SK-N-MC (cell line): Measurements from ENCODE around the gene KCNT1.

Experiments
- DNase-seq: peaks from one replicate; pipeline ENCODE4 v3.0.0-alpha.2; 2011; ENCODE audit warnings: low read depth, low spot score
- H3K27ac ChIP-seq: fragments of 200-600 bp; sonication (generic); 2 replicates; pipeline ENCODE4 v1.5.1; 2016; ENCODE audit warnings: mixed run types
- H3K36me3 ChIP-seq: fragments of 200-600 bp; sonication (generic); 2 replicates; pipeline ENCODE4 v1.6.1; 2017; ENCODE audit warnings: antibody characterized with exemption, low read length, mixed read lengths; ENCODE audit not compliant: insufficient read depth
- H3K4me3 ChIP-seq: fragments of 200-600 bp; sonication (generic); 2 replicates; pipeline ENCODE4 v1.5.1; 2016
- H3K9ac ChIP-seq: fragments of 200-600 bp; sonication (generic); 2 replicates; pipeline ENCODE4 v1.8.0; 2017; ENCODE audit warnings: mixed run types, mixed read lengths; ENCODE audit not compliant: insufficient read length
- H3K9me3 ChIP-seq: fragments of 200-600 bp; sonication (generic); 2 replicates; pipeline ENCODE4 v1.6.1; 2017; ENCODE audit warnings: low read depth, mild to moderate bottlenecking, antibody characterized with exemption, low read length, moderate library complexity, mixed read lengths
- EZH2 ChIP-seq: fragments of 200-600 bp; sonication (generic); IDR thresholded peaks from one replicate; pipeline ENCODE4 v1.6.1; 2017; ENCODE audit warnings: antibody characterized with exemption
- FOXP2 ChIP-seq: optimal IDR thresholded peaks from 2 replicates; pipeline ENCODE3; 2011; ENCODE audit warnings: mild to moderate bottlenecking, moderate library complexity; ENCODE audit not compliant: insufficient read depth; ENCODE audit errors: extremely low read length, control extremely low read depth
- POLR2AphosphoS5 ChIP-seq: IDR thresholded peaks from 2 replicates; pipeline ENCODE4 v1.6.1; 2012; ENCODE audit warnings: mild to moderate bottlenecking, low read depth, low read length, borderline replicate concordance

The KCNT1 gene

DNA sequence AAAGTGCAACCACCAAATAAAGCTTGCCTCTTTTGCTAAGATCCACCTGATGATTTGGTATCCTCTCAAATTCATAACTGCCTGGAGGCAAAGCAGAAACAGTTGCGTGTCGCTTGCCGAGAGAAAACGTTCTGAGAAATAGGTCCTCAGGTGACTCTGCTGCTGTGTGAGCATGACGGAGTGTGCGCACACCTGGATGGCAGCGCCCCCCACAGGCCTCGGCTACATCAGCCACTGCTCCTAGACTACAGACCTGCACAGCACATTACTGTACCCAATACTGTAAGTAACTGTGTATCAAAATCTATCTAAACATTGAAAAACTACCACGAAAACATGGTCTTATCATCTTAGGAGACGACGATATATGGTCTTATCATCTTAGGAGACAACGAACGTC is 117.9 kb downstream of the KCNT1 start:
- Histone ChIP-seq H3K9ac (no peak overlapping the region), H3K9me3 (no peaks in the 10 kb centered on the region), H3K4me3 (no peak overlapping the region), H3K27ac (no peak overlapping the region), H3K36me3 (peaks cover 74% of the 10 kb centered on the region)
- DNase-seq = no peak
- no peak for TF ChIP-seq EZH2
- no peak for TF ChIP-seq POLR2AphosphoS5
- TF ChIP-seq FOXP2 = no peak

DNA sequence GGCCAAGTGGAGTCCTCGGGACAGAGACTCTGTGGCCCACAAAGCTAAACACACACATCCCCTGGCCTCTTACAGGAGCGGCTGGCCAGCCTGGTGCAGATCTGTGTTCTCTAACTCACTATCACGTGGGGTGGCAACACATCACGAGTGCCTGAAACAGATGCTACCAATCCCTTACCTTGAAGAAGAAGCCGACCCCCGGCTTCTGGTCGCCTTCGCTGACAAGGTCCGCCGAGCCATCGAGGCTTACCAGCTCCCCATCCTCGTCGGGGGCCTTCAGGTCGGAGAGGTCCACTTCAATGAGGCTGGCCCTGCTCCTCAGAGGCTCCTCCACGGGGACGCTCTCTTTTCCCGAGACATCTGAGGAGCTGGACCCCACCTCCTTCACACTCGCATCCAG is 118.7 kb downstream of the KCNT1 start:
- no peak overlapping the region for H3K9ac ChIP-seq
- H3K27ac ChIP-seq = no peak overlapping the region
- no peak overlapping the region for H3K4me3 ChIP-seq
- DNase-seq = no peak
- peaks cover 68% of the 10 kb centered on the region for H3K36me3 ChIP-seq
- TF ChIP-seq POLR2AphosphoS5 (no peak), FOXP2 (no peak), EZH2 (no peak)
- H3K9me3 ChIP-seq = no peaks in the 10 kb centered on the region

DNA sequence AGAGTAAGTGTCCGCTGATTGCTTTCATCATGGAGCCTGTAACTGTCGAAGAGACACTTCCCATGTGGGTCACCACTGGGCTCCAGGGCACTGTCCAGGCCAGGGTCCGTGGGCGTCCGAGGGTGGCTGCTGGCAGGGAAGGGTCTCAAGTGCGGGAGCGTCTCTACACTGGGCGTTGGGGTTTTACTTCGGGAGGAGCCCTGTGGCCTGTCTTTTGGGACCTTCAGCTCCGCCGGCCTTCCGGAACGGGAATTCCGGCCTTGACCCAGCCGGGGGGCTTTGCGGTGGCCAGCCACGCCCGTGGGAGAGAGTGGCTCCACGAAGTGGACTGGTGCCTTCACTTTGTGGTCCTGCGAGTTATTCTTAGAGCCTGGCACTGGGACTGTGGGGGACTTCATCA is 119.1 kb downstream of the KCNT1 start:
- Histone ChIP-seq H3K9me3 (no peaks in the 10 kb centered on the region), H3K4me3 (no peak overlapping the region), H3K9ac (no peak overlapping the region), H3K27ac (no peak overlapping the region), H3K36me3 (peaks cover 64% of the 10 kb centered on the region)
- no peak for DNase-seq
- no peak for TF ChIP-seq FOXP2
- TF ChIP-seq POLR2AphosphoS5 = no peak
- TF ChIP-seq EZH2 = no peak

DNA sequence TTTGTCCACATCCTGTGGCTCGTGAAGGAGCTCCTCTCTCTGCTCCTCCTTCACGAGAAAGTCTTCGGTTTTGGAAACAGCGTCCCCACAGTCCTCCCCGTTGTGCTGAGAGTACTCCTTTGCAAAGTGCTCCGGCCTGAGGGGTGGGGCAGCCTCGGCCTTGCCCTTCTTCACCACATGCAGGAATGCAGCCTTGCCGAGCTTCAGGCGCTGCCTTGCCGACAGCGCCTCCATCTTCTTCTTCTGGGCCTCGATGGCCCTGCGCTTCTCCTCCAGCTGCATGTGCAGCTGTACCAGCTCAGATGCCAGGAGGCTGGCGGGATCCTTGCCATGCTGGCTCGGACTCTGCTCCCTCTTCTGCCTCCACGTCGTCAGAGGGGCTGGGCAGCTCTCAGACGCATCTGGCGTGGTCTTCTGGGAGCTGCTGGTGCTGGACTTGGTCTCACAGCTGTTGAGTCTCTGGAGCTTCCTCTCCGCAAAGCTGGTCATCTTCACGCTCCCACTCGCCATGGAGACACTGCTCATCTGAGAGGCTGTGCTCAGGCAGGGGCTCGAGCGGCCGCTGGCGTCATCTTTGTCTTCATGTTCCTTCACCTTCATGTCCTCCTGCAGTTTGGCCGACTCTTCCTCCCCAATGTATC is 119.9 kb downstream of the KCNT1 start:
- TF ChIP-seq POLR2AphosphoS5 = no peak
- no peak for TF ChIP-seq FOXP2
- TF ChIP-seq EZH2 = no peak
- Histone ChIP-seq H3K36me3 (peaks cover 59% of the 10 kb centered on the region), H3K9ac (no peak overlapping the region), H3K27ac (no peak overlapping the region), H3K9me3 (no peaks in the 10 kb centered on the region), H3K4me3 (no peak overlapping the region)
- DNase-seq = no peak

DNA sequence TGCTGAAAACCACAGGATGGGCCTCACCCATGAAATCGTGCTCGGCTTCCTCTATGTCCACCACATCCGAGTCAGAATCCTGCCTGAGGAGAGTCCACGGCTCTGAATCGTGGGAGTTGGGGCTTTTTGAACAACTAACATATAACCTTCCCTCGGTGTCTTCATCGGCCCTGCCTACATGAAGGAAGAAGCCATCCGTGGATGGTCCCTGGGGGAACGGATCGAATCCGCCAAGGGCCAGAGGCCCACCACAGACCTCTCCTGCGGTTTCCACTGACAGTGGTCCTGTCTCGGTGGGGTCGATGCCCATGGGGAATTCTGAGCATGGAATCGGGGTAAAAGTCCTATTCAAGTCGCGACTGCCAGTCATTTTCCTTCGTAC is 120.4 kb downstream of the KCNT1 start:
- peaks cover 55% of the 10 kb centered on the region for H3K36me3 ChIP-seq
- no peak for DNase-seq
- TF ChIP-seq FOXP2 (no peak), POLR2AphosphoS5 (no peak), EZH2 (no peak)
- no peak overlapping the region for H3K27ac ChIP-seq
- H3K4me3 ChIP-seq = no peak overlapping the region
- H3K9me3 ChIP-seq = no peaks in the 10 kb centered on the region
- H3K9ac ChIP-seq = no peak overlapping the region

DNA sequence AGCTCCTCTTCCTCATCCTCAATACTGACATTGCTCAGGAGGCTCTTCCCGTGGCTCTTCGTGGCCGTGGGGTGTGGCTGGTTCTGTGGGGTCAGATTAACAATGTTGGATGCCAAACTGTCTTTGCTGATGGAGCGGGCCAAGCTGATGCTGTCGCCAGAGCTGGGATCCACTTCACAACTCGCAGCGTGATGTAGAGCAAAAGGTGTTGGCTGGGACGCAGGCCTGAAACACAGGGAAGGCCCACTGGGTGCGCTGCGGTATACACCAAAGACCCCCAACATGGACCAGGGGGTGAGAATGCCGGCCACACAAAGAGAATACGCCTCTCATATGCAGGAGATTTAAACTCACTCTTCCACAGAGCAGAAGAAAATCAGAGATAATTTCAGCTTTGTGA is 121.1 kb downstream of the KCNT1 start:
- Histone ChIP-seq H3K27ac (no peak overlapping the region), H3K9me3 (no peaks in the 10 kb centered on the region), H3K36me3 (peaks cover 48% of the 10 kb centered on the region), H3K9ac (no peak overlapping the region), H3K4me3 (no peak overlapping the region)
- TF ChIP-seq FOXP2 (no peak), POLR2AphosphoS5 (no peak), EZH2 (no peak)
- DNase-seq = no peak

DNA sequence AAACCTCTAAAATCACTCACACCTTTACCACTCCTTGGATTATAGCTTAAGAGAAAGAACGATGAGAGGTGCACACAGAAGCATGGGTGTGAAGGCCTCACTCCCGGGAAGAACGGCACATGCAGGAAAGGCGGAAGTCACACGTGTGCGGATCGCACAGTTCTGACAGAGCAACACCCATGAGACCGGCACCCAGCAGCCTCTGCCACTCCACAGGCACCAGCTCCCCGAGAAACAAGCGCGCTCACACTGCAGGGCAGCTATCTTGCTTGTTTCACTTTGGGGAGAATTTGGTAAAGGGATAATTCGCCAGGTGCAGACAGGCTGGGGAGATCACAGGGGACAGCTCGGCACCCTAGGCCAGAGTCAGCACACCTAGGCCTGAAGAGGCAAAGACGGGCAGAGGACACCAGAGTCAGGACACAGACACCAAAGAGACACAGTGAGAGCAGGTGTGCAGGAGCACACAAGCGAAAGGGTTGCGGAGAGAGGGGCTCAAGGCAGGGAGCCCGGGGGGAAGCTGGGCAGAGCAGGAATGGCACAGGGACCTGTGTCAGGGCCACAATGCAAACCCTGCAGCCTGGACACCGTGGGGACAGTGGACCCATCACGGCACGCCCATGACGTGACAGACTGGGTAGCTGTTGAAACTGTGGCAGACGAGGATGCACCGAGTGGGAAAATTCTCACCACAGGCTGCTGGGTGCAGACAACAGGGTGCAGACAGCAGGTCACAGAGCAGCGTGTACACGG is 123.6 kb downstream of the KCNT1 start:
- TF ChIP-seq POLR2AphosphoS5 = no peak
- no peak for TF ChIP-seq EZH2
- no peak for TF ChIP-seq FOXP2
- Histone ChIP-seq H3K36me3 (peaks cover 38% of the 10 kb centered on the region), H3K9me3 (no peaks in the 10 kb centered on the region), H3K9ac (no peak overlapping the region), H3K4me3 (no peak overlapping the region), H3K27ac (no peak overlapping the region)
- no peak for DNase-seq

DNA sequence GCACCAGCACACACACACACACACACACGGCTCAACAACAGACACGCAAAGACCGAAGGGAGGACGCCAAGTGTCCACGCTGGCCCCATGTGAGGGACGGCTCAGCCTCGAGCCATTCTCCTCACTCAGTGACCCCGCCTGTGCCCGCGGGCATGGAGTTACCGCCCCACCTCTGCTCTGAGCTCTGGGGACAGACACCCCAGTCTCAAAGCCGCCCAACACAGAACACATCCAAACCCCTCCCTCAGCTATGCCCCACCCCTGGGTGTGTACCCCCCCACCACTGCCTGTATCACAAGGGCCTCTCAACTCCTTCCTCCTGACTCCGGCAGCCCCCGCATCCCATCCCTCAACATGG is 124.2 kb downstream of the KCNT1 start:
- Histone ChIP-seq H3K36me3 (peaks cover 32% of the 10 kb centered on the region), H3K9me3 (no peaks in the 10 kb centered on the region), H3K4me3 (no peak overlapping the region), H3K9ac (no peak overlapping the region), H3K27ac (no peak overlapping the region)
- TF ChIP-seq FOXP2 (no peak), POLR2AphosphoS5 (no peak), EZH2 (no peak)
- no peak for DNase-seq

DNA sequence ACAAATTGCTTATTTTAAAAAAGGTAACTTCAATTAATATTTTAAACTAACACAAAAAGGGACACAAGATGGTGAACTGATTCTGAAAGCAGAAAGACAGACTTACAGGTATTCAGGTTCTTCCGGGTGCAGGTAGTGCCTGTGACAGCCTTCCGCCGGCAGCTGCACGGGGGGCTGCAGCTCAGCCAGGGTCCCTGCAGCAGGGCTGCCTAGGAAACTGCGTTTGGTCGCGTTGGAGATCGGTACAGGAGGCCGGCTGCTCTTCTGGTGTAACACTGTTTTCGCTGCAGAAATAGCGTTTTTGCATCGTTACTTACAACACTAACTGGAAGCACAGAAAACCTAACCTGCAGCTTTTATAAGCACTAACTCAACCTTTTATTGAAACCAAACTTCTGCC is 125.3 kb downstream of the KCNT1 start:
- no peak for TF ChIP-seq EZH2
- no peak for TF ChIP-seq FOXP2
- no peak for TF ChIP-seq POLR2AphosphoS5
- H3K36me3 ChIP-seq = peaks cover 22% of the 10 kb centered on the region

More for the DNA sequence above, 125.3 kb downstream of the KCNT1 start:
- Histone ChIP-seq H3K27ac (no peak overlapping the region), H3K4me3 (no peak overlapping the region), H3K9ac (no peak overlapping the region), H3K9me3 (no peaks in the 10 kb centered on the region)
- DNase-seq = no peak
